PC-3 (cell line): ENCODE data around the gene JTB.

Source experiments
- CTCF ChIP-seq: fragments of 300-600 bp; sonication (generic); conservative IDR thresholded peaks from 2 replicates; pipeline ENCODE4 v1.5.1; 2017; ENCODE audit warnings: antibody characterized with exemption, low read depth, mild to moderate bottlenecking, low read length
- EZH2 ChIP-seq: fragments of 300-600 bp; sonication (generic); IDR thresholded peaks from one replicate; pipeline ENCODE4 v1.6.1; 2017; ENCODE audit warnings: antibody characterized with exemption, mild to moderate bottlenecking, low read length; ENCODE audit not compliant: unreplicated experiment
- EZH2phosphoT487 ChIP-seq: fragments of 300-600 bp; sonication (generic); IDR thresholded peaks from 2 replicates; pipeline ENCODE4 v1.6.1; 2018; ENCODE audit warnings: mild to moderate bottlenecking, antibody characterized with exemption, low read length, borderline replicate concordance

- TF ChIP-seq CTCF (no peak; the same call in 1 of the 2 replicates), EZH2 (no peak), EZH2phosphoT487 (no peak)
Observed at GRCh38 chr1:154014154-154014907, 36.9 kb upstream of the JTB start.
